ENCODE results near the gene KIF20B. TPM values are rescaled to one million over a fixed set of nuclear protein-coding genes. Genes with fewer than 3 reads are reported as not detected.

The KIF20B gene
- total and polyA plus RNA-seq, 2 of the 13 experiments (the other 11 are each of a cell fraction or from before 2014, with no cell fraction given) = 3.5 to 38.6 TPM

DNA sequence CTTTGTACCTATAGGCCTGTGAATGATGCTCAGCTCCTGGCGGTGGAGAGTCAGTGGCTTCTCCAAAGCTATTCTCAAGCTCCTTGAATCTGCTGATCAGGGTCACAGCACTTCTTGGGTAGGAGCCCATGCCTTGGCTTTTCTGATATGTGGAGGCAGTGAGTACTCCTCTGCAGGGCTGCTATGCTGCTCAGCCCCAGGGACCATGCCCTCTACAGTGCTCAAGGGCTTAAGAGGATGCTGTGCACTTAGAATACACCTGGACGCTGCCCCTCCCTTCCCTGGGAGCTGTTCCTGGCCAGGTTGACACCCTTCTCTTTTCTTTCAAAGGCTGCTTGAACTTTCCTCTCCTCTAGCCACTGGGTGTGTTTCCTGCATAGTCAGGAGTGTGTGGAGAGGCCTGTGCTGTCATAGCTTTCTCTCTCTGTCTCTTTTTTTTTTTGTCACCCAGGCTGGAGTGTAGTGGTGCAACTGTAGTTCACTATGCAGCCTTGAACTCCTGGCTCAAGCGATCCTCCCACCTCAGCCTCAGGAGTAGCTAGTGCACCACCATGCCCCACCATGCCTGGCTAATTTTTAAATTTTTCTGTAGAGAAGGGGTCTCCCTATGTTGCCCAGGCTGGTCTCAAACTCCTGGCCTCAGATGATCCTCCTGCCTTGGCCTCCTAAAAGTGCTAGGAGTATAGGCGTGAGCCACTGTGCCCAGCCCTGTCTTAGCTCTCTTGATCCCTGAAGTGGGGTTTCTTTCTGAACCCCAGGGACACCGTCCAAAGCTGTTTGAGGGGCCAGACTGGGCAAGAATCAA, 113.9 kb downstream of the KIF20B start (continued):
- TF ChIP-seq FOXC1 (CRISPR knock-in tag; IDR thresholded peaks at IDR 0.05; ENCODE audit: borderline replicate concordance) = no peak
- no peak for TF ChIP-seq SRSF1 (optimal IDR thresholded peaks at IDR 0.05; ENCODE audit: low read depth, low read length)
- no peak for TF ChIP-seq EZH2 (conservative IDR thresholded peaks at IDR 0.05; ENCODE audit: low read depth, low read length)
- TF ChIP-seq ZSCAN29 (CRISPR knock-in tag; conservative IDR thresholded peaks at IDR 0.05) = no peak
- TF ChIP-seq, protein P1, sequence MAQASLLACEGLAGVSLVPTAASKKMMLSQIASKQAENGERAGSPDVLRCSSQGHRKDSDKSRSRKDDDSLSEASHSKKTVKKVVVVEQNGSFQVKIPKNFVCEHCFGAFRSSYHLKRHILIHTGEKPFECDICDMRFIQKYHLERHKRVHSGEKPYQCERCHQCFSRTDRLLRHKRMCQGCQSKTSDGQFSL (CRISPR knock-in tag; IDR thresholded peaks at IDR 0.05) = no peak
- TF ChIP-seq, protein P2, sequence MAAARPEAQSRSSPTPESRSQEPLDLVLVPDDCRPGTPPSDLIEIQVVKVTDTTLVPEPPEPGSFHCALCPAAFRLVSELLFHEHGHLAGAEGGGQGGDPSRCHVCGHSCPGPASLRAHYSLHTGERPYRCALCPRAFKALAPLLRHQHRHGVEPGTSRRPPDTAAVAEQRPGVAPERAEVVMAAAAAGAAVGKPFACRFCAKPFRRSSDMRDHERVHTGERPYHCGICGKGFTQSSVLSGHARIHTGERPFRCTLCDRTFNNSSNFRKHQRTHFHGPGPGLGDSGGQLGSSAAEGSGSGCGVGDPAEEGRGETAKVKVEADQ (CRISPR knock-in tag; IDR thresholded peaks at IDR 0.05; ENCODE audit: borderline replicate concordance) = no peak
- no peak for TF ChIP-seq JUND (CRISPR knock-in tag; IDR thresholded peaks at IDR 0.05)
- TF ChIP-seq TBX2 (CRISPR knock-in tag; IDR thresholded peaks at IDR 0.05; ENCODE audit: borderline replicate concordance) = peak; percentile 61
- TF ChIP-seq ZNF788 (CRISPR knock-in tag; IDR thresholded peaks at IDR 0.05; ENCODE audit: borderline replicate concordance) = peak; percentile 23; the same call in 1 of the 2 replicates
- TF ChIP-seq, protein P3, sequence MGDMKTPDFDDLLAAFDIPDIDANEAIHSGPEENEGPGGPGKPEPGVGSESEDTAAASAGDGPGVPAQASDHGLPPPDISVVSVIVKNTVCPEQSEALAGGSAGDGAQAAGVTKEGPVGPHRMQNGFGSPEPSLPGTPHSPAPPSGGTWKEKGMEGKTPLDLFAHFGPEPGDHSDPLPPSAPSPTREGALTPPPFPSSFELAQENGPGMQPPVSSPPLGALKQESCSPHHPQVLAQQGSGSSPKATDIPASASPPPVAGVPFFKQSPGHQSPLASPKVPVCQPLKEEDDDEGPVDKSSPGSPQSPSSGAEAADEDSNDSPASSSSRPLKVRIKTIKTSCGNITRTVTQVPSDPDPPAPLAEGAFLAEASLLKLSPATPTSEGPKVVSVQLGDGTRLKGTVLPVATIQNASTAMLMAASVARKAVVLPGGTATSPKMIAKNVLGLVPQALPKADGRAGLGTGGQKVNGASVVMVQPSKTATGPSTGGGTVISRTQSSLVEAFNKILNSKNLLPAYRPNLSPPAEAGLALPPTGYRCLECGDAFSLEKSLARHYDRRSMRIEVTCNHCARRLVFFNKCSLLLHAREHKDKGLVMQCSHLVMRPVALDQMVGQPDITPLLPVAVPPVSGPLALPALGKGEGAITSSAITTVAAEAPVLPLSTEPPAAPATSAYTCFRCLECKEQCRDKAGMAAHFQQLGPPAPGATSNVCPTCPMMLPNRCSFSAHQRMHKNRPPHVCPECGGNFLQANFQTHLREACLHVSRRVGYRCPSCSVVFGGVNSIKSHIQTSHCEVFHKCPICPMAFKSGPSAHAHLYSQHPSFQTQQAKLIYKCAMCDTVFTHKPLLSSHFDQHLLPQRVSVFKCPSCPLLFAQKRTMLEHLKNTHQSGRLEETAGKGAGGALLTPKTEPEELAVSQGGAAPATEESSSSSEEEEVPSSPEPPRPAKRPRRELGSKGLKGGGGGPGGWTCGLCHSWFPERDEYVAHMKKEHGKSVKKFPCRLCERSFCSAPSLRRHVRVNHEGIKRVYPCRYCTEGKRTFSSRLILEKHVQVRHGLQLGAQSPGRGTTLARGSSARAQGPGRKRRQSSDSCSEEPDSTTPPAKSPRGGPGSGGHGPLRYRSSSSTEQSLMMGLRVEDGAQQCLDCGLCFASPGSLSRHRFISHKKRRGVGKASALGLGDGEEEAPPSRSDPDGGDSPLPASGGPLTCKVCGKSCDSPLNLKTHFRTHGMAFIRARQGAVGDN (CRISPR knock-in tag; IDR thresholded peaks at IDR 0.05) = 0 out of 2 replicates have a peak, but pooled peaks have one; percentile 14
- TF ChIP-seq ZNF547 (CRISPR knock-in tag; IDR thresholded peaks at IDR 0.05) = 0 out of 2 replicates have a peak, but pooled peaks have one; percentile 57
- TF ChIP-seq ZNF850 (CRISPR knock-in tag; conservative IDR thresholded peaks at IDR 0.05) = no peak
- TF ChIP-seq, protein P4, sequence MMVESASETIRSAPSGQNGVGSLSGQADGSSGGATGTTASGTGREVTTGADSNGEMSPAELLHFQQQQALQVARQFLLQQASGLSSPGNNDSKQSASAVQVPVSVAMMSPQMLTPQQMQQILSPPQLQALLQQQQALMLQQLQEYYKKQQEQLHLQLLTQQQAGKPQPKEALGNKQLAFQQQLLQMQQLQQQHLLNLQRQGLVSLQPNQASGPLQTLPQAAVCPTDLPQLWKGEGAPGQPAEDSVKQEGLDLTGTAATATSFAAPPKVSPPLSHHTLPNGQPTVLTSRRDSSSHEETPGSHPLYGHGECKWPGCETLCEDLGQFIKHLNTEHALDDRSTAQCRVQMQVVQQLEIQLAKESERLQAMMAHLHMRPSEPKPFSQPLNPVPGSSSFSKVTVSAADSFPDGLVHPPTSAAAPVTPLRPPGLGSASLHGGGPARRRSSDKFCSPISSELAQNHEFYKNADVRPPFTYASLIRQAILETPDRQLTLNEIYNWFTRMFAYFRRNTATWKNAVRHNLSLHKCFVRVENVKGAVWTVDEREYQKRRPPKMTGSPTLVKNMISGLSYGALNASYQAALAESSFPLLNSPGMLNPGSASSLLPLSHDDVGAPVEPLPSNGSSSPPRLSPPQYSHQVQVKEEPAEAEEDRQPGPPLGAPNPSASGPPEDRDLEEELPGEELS (CRISPR knock-in tag; IDR thresholded peaks at IDR 0.05) = peak; percentile 16; the same call in 1 of the 2 replicates
- 0 out of 2 replicates have a peak, but pooled peaks have one; percentile 26 for TF ChIP-seq ZNF564 (CRISPR knock-in tag; IDR thresholded peaks at IDR 0.05)
- TF ChIP-seq KLF13 (CRISPR knock-in tag; IDR thresholded peaks at IDR 0.05) = no peak
- TF ChIP-seq SP140L (CRISPR knock-in tag; IDR thresholded peaks at IDR 0.05; ENCODE audit: borderline replicate concordance) = no peak
- no peak for TF ChIP-seq CBX5 (CRISPR knock-in tag; IDR thresholded peaks at IDR 0.05; ENCODE audit: borderline replicate concordance)
- TF ChIP-seq AGO1 (IDR thresholded peaks at IDR 0.05; ENCODE audit: low read depth, low read length, poor library complexity, severe bottlenecking) = no peak
- TF ChIP-seq, protein P5, sequence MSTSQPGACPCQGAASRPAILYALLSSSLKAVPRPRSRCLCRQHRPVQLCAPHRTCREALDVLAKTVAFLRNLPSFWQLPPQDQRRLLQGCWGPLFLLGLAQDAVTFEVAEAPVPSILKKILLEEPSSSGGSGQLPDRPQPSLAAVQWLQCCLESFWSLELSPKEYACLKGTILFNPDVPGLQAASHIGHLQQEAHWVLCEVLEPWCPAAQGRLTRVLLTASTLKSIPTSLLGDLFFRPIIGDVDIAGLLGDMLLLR (CRISPR knock-in tag; IDR thresholded peaks at IDR 0.05) = no peak
